ENCODE data around the gene KCNJ14. TPM values are rescaled to one million over a fixed set of nuclear protein-coding genes. Genes with fewer than 3 reads are reported as not detected.
A peak's percentile ranks its signal among the peaks of the same experiment; 100 is the strongest.

The KCNJ14 gene
- total and polyA plus RNA-seq, 7 experiments from 2014 or later, result 0.05 to 3.9 (median 2.1) TPM

DNA sequence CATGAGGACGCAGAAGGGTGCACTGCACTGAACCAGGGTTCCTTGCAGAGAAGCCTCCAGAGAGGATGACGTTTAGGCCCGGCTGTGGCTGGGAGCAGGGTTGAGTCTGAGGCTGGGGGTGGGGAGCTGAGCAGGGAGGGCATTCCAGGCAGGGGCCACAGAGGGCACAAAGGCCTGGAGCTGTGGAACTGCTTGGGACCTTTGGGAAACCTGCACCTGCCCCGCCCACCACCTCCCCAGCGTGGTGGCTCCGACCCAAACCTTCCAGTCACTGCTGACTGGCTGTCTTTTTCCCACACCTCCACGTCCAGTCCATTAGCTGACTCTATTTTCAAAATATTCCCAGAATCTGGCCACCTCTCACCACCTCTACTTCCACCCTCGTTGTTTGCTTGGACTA lies 61.2 kb downstream of the KCNJ14 start:
- H3K4me3 Mint-ChIP-seq, result no peak overlapping the region
- H3K9me3 Mint-ChIP-seq, result no peaks in the 10 kb centered on the region
- H3K27ac Mint-ChIP-seq, result peak overlapping the region in 1 of 9 donors; percentile 66
- no peak for ATAC-seq
- Histone ChIP-seq H3K9me3 (ENCODE audit: control insufficient read depth in 2 of 3, low read length in 3 of 3) (no peaks in the 10 kb centered on the region), H3K27me3 (ENCODE audit: control insufficient read depth in 2 of 2, insufficient read depth in 2 of 2, low read length in 2 of 2) (no peaks in the 10 kb centered on the region), H3K36me3 (ENCODE audit: control insufficient read depth in 2 of 3, insufficient read depth in 3 of 3, low read length in 3 of 3) (no peaks in the 10 kb centered on the region), H3K27ac (ENCODE audit: low read depth, low read length) (no peak overlapping the region), H3K4me3 (ENCODE audit: low read length) (no peak overlapping the region), H3K4me1 (ENCODE audit: control insufficient read depth in 2 of 2, insufficient read depth in 2 of 2, low read length in 2 of 2) (peaks cover 12 to 15% of the 10 kb centered on the region in 2 donors)
- H3K27me3 Mint-ChIP-seq, result no peaks in the 10 kb centered on the region
- ChIA-PET CTCF (no interaction called here), POLR2A (no interaction called here)
- no peaks in the 10 kb centered on the region for H3K36me3 Mint-ChIP-seq
- no peak for DNase-seq
- intact Hi-C loops (cut with micrococcal nuclease), result no loop called here
- H3K4me1 Mint-ChIP-seq, result peaks cover 3 to 6% (median 5%) of the 10 kb centered on the region in 7 donors

Other genes with a start within 250 kb of the KCNJ14 start
- 100 to 1,000 TPM; 104 to 301 (median 182) TPM for gene CARD8, start 199.7 kb upstream of the KCNJ14 start, total RNA-seq
- 100 to 1,000 TPM in 1 of 2 donors, 10 to 100 TPM in 1; 73.6 to 101 TPM for gene CARD8, start 199.7 kb upstream of the KCNJ14 start, polyA plus RNA-seq
- under 1 TPM in 2 of 5 experiments, not detected in 3; 0.29 to 0.51 TPM for gene ZNF114, start 185.5 kb upstream of the KCNJ14 start, total RNA-seq
- gene ZNF114, start 185.5 kb upstream of the KCNJ14 start, polyA plus RNA-seq, result not detected
- 100 to 1,000 TPM; 183 to 425 (median 257) TPM for gene EMP3, start 130.0 kb upstream of the KCNJ14 start, total RNA-seq
- 100 to 1,000 TPM; 511 to 711 TPM for gene EMP3, start 130.0 kb upstream of the KCNJ14 start, polyA plus RNA-seq
- gene TMEM143, start 91.6 kb upstream of the KCNJ14 start, total RNA-seq, result 10 to 100 TPM; 11.6 to 39.8 (median 20.1) TPM
- gene TMEM143, start 91.6 kb upstream of the KCNJ14 start, polyA plus RNA-seq, result 10 to 100 TPM in 1 of 2 donors, 1 to 10 TPM in 1; 5.7 to 12.7 TPM
- gene SYNGR4, start 91.2 kb upstream of the KCNJ14 start, total RNA-seq, result not detected
- not detected for gene SYNGR4, start 91.2 kb upstream of the KCNJ14 start, polyA plus RNA-seq
- gene KDELR1, start 64.0 kb upstream of the KCNJ14 start, total RNA-seq, result 10 to 100 TPM; 42.7 to 73.9 (median 52.3) TPM
- 10 to 100 TPM; 22.2 to 24.3 TPM for gene KDELR1, start 64.0 kb upstream of the KCNJ14 start, polyA plus RNA-seq
- under 1 TPM; 0.08 to 0.39 (median 0.11) TPM for gene GRIN2D, start 61.9 kb upstream of the KCNJ14 start, total RNA-seq
- gene GRIN2D, start 61.9 kb upstream of the KCNJ14 start, polyA plus RNA-seq, result not detected
- 10 to 100 TPM; 26.1 to 45.8 (median 36.3) TPM for gene GRWD1, start 9.6 kb upstream of the KCNJ14 start, total RNA-seq
- 10 to 100 TPM; 42.8 to 51.6 TPM for gene GRWD1, start 9.6 kb upstream of the KCNJ14 start, polyA plus RNA-seq
- gene CYTH2, start 13.8 kb downstream of the KCNJ14 start, total RNA-seq, result 10 to 100 TPM; 41.0 to 82.1 (median 54.9) TPM
- gene CYTH2, start 13.8 kb downstream of the KCNJ14 start, polyA plus RNA-seq, result 10 to 100 TPM; 23.6 to 37.3 TPM
- gene LMTK3, start 56.3 kb downstream of the KCNJ14 start, total RNA-seq, result 10 to 100 TPM in 4 of 5 experiments, 1 to 10 TPM in 1; 5.3 to 21.4 (median 19.2) TPM
- under 1 TPM in 1 of 2 donors, not detected in 1; 0.03 TPM for gene LMTK3, start 56.3 kb downstream of the KCNJ14 start, polyA plus RNA-seq
- gene SULT2B1, start 96.6 kb downstream of the KCNJ14 start, total RNA-seq, result not detected
- under 1 TPM in 1 of 2 donors, not detected in 1; 0.41 TPM for gene SULT2B1, start 96.6 kb downstream of the KCNJ14 start, polyA plus RNA-seq
- gene SPACA4, start 151.2 kb downstream of the KCNJ14 start, total RNA-seq, result not detected
- gene SPACA4, start 151.2 kb downstream of the KCNJ14 start, polyA plus RNA-seq, result not detected
- 1 to 10 TPM in 3 of 5 experiments, under 1 TPM in 1, not detected in 1; 0.80 to 3.7 (median 2.9) TPM for gene FAM83E, start 159.5 kb downstream of the KCNJ14 start, total RNA-seq
- gene FAM83E, start 159.5 kb downstream of the KCNJ14 start, polyA plus RNA-seq, result under 1 TPM in 1 of 2 donors, not detected in 1; 0.66 TPM
- gene RPL18, start 163.6 kb downstream of the KCNJ14 start, total RNA-seq, result 1,000 to 10,000 TPM; 1,570 to 2,826 (median 2,745) TPM
- gene RPL18, start 163.6 kb downstream of the KCNJ14 start, polyA plus RNA-seq, result 1,000 to 10,000 TPM; 2,813 to 2,817 TPM
- 10 to 100 TPM; 20.1 to 34.7 (median 30.5) TPM for gene SPHK2, start 163.9 kb downstream of the KCNJ14 start, total RNA-seq
- gene SPHK2, start 163.9 kb downstream of the KCNJ14 start, polyA plus RNA-seq, result 10 to 100 TPM; 11.2 to 11.7 TPM
- gene DBP, start 181.8 kb downstream of the KCNJ14 start, total RNA-seq, result 10 to 100 TPM; 11.9 to 79.9 (median 33.2) TPM
- gene DBP, start 181.8 kb downstream of the KCNJ14 start, polyA plus RNA-seq, result 100 to 1,000 TPM in 1 of 2 donors, 10 to 100 TPM in 1; 61.7 to 130 TPM
- gene CA11, start 190.6 kb downstream of the KCNJ14 start, total RNA-seq, result 10 to 100 TPM in 4 of 5 experiments, 1 to 10 TPM in 1; 7.5 to 20.5 (median 12.5) TPM
- gene CA11, start 190.6 kb downstream of the KCNJ14 start, polyA plus RNA-seq, result 1 to 10 TPM; 6.3 to 8.0 TPM
- 1 to 10 TPM in 4 of 5 experiments, under 1 TPM in 1; 0.99 to 5.9 (median 3.0) TPM for gene NTN5, start 217.4 kb downstream of the KCNJ14 start, total RNA-seq
- under 1 TPM; 0.41 to 0.59 TPM for gene NTN5, start 217.4 kb downstream of the KCNJ14 start, polyA plus RNA-seq
- gene FUT2, start 240.4 kb downstream of the KCNJ14 start, total RNA-seq, result not detected
- gene FUT2, start 240.4 kb downstream of the KCNJ14 start, polyA plus RNA-seq, result under 1 TPM; 0.09 to 0.78 TPM